ENCODE results near the gene NID2.

NID2 gene

GRCh38 chr14:52079239-52079959 is 10.5 kb upstream of the NID2 start:
- DNase-seq = no peak

- DNase-seq = no peak
These were observed 9.9 kb upstream of the NID2 start for GRCh38 chr14:52078721-52079120.

GRCh38 chr14:52078095-52078531 is 9.3 kb upstream of the NID2 start:
- DNase-seq = no peak

- no peak for DNase-seq
These were observed 8.6 kb upstream of the NID2 start for GRCh38 chr14:52077256-52077979.

- no peak for DNase-seq
These were observed 7.5 kb upstream of the NID2 start for GRCh38 chr14:52076334-52076733.

- DNase-seq = no peak
These were observed 6.5 kb upstream of the NID2 start for GRCh38 chr14:52075371-52075770.

GRCh38 chr14:52073251-52073650 is 4.4 kb upstream of the NID2 start:
- DNase-seq = no peak

GRCh38 chr14:52072266-52072780 is 3.5 kb upstream of the NID2 start:
- DNase-seq = no peak

- DNase-seq = no peak
These were observed 2.8 kb upstream of the NID2 start for GRCh38 chr14:52071675-52072074.

GRCh38 chr14:52070051-52070431 is 1.2 kb upstream of the NID2 start:
- no peak for DNase-seq

- no peak for DNase-seq
These were observed 620 bp upstream of the NID2 start for GRCh38 chr14:52069307-52070050.

GRCh38 chr14:52067873-52068614 is 815 bp downstream of the NID2 start:
- DNase-seq = no peak

GRCh38 chr14:52064174-52064573 is 4.7 kb downstream of the NID2 start:
- DNase-seq = no peak

- no peak for DNase-seq
These were observed 5.8 kb downstream of the NID2 start for GRCh38 chr14:52063052-52063462.

- DNase-seq = no peak
These were observed 7.0 kb downstream of the NID2 start for GRCh38 chr14:52061890-52062289.

GRCh38 chr14:52061390-52061789 is 7.5 kb downstream of the NID2 start:
- no peak for DNase-seq

- no peak for DNase-seq
These were observed 8.8 kb downstream of the NID2 start for GRCh38 chr14:52060080-52060479.

GRCh38 chr14:52059649-52060048 is 9.2 kb downstream of the NID2 start:
- DNase-seq = no peak

GRCh38 chr14:52058341-52058740 is 10.5 kb downstream of the NID2 start:
- DNase-seq = no peak

GRCh38 chr14:52055167-52055566 is 13.7 kb downstream of the NID2 start:
- DNase-seq = no peak

- no peak for DNase-seq
These were observed 14.2 kb downstream of the NID2 start for GRCh38 chr14:52054678-52055077.

GRCh38 chr14:52053044-52053443 is 15.8 kb downstream of the NID2 start:
- no peak for DNase-seq

Measured in NCI-H2107 (cell line).